K562 (cell line): ENCODE results near the gene PRR14. TPM values are rescaled to one million over a fixed set of nuclear protein-coding genes. Genes with fewer than 3 reads are reported as not detected.

ENCODE experiments used
- BRD9 ChIP-seq: fragments of 450-650 bp; IDR thresholded peaks from 2 replicates; pipeline ENCODE4 v1.6.1; 2018; ENCODE audit warnings: low read depth; ENCODE audit not compliant: partially characterized antibody
- CHD2 ChIP-seq: IDR thresholded peaks from 2 replicates; pipeline ENCODE4 v1.6.1; 2011; ENCODE audit warnings: low read depth, low read length
- EGR1 ChIP-seq: fragments of 450-650 bp; conservative IDR thresholded peaks from 2 replicates; pipeline ENCODE4 v1.6.1; 2017; ENCODE audit warnings: mild to moderate bottlenecking
- EHMT2 ChIP-seq: fragments of 450-650 bp; IDR thresholded peaks from 2 replicates; pipeline ENCODE4 v1.6.1; 2018; ENCODE audit warnings: antibody characterized with exemption
- ELF2 ChIP-seq: fragments of 250-450 bp; sonication (Bioruptor Pico); IDR thresholded peaks from 2 replicates; pipeline ENCODE4 v1.5.0; 2021; ENCODE audit warnings: mild to moderate bottlenecking
- ETV6 ChIP-seq, 3 experiments: fragments of 150-350 bp in 1 of 3; sonication (generic) in 1 of 3; formaldehyde crosslinking in 1 of 3; IDR thresholded peaks; 2 replicates each; pipeline versions ENCODE4 v1.6.1 to v1.8.0; 2014 to 2022; ENCODE audit warnings: borderline replicate concordance in 2 of 3, low read depth in 2 of 3, antibody characterized with exemption in 1 of 3, low read length in 1 of 3, mild to moderate bottlenecking in 1 of 3, missing genetic modification reagents in 1 of 3
- FUS ChIP-seq: fragments of 200-400 bp; formaldehyde crosslinking; optimal IDR thresholded peaks from 2 replicates; pipeline ENCODE3; 2017; ENCODE audit warnings: low read depth, low read length
- MEIS2 ChIP-seq: fragments of 450-650 bp; IDR thresholded peaks from 2 replicates; pipeline ENCODE4 v1.6.1; 2014; ENCODE audit warnings: mild to moderate bottlenecking; ENCODE audit not compliant: partially characterized antibody
- MGA ChIP-seq: fragments of 450-650 bp; IDR thresholded peaks from 2 replicates; pipeline ENCODE4 v1.6.1; 2016; ENCODE audit warnings: mild to moderate bottlenecking, moderate library complexity
- MTA1 ChIP-seq: fragments of 450-650 bp; IDR thresholded peaks from 2 replicates; pipeline ENCODE4 v1.6.1; 2017; ENCODE audit warnings: borderline replicate concordance
- NCOA1 ChIP-seq: fragments of 450-650 bp; IDR thresholded peaks from 2 replicates; pipeline ENCODE4 v1.6.1; 2016; ENCODE audit warnings: low read depth
- NFIC ChIP-seq: fragments of 450-650 bp; IDR thresholded peaks from 2 replicates; pipeline ENCODE4 v1.6.1; 2017; ENCODE audit warnings: mild to moderate bottlenecking, inconsistent platforms
- POLR2A ChIP-seq: fragments of 450-650 bp; conservative IDR thresholded peaks from 2 replicates; pipeline ENCODE4 v1.6.1; 2016
- TAF9B ChIP-seq: fragments of 450-650 bp; IDR thresholded peaks from 2 replicates; pipeline ENCODE4 v1.6.1; 2018; ENCODE audit warnings: mild to moderate bottlenecking; ENCODE audit not compliant: partially characterized antibody
- ZC3H11A ChIP-seq: IDR thresholded peaks from 2 replicates; pipeline ENCODE4 v1.6.1; 2012; ENCODE audit warnings: low read depth, low read length, improper control_type of control experiment
- ZFP1 ChIP-seq: fragments of 450-650 bp; formaldehyde crosslinking; IDR thresholded peaks from 2 replicates; pipeline ENCODE4 v1.4.0; 2020; ENCODE audit warnings: mild to moderate bottlenecking, mixed read lengths
- ZNF668 ChIP-seq: fragments of 250-450 bp; sonication (Bioruptor Pico); IDR thresholded peaks from 2 replicates; pipeline ENCODE4 v1.8.0; 2022; ENCODE audit warnings: mild to moderate bottlenecking, inconsistent platforms
- ZNF699 ChIP-seq: fragments of 250-450 bp; sonication (Bioruptor Pico); IDR thresholded peaks from 2 replicates; pipeline ENCODE4 v1.8.0; 2021; ENCODE audit warnings: mild to moderate bottlenecking, moderate library complexity; ENCODE audit not compliant: insufficient replicate concordance
- polyA plus RNA-seq, 8 experiments: library from polyadenylated mRNA; depleted of rRNA in 4 of 8; stranded (reverse) in 5 of 8; unstranded in 3 of 8; fragments of >200 nt; fragmentation: Nextera tagmentation in 2 of 8; fragmentation: Illumina TruSeq in 1 of 8; extraction: Ambion mirVana in 2 of 8; extraction: Trizol in 1 of 8; gene quantifications; 2 replicates each; pipeline versions ENCODE4 v1.2.1 to v1.2.3, GENCODE V29; 2011 to 2014; ENCODE audit warnings: inconsistent platforms in 1 of 8, missing spikeins in 1 of 8
- total RNA-seq, 7 experiments: library from RNA; depleted of rRNA in 6 of 7; stranded (reverse); fragments of >200 nt in 6 of 7; fragmentation: Illumina TruSeq in 2 of 7; extraction: Trizol in 2 of 7; gene quantifications; 2 replicates each; pipeline versions ENCODE4 v1.2.1 to v1.2.3, GENCODE V29; 2011 to 2021; ENCODE audit warnings: low replicate concordance in 1 of 7
- TF ChIP-seq, protein P1 (sequence below): fragments of 250-450 bp; sonication (Bioruptor Pico); IDR thresholded peaks from 2 replicates; pipeline ENCODE4 v1.9.0; 2021; ENCODE audit warnings: mild to moderate bottlenecking

PRR14 gene
- total and polyA plus RNA-seq, 9 of the 15 experiments (the other 6 are each of a cell fraction or from before 2014, with no cell fraction given): 2.2 to 63.1 (median 11.5) TPM

- TF ChIP-seq BRD9 (no peak), CHD2 (peak; percentile 48), ZC3H11A (no peak), EGR1 (peak; percentile 54), NCOA1 (peak; percentile 73), MEIS2 (peak; percentile 31), NFIC (0 out of 2 replicates have a peak, but pooled peaks have one; percentile 19), EHMT2 (no peak), POLR2A (peak; percentile 58), TAF9B (peak; percentile 1), ZFP1 (no peak), MGA (no peak), ELF2 (peak; percentile 46; the same call in 1 of the 2 replicates), FUS (no peak), ZNF699 (CRISPR knock-in tag) (no peak), ZNF668 (CRISPR knock-in tag) (no peak), MTA1 (no peak), ETV6 (IDR thresholded peaks at IDR 0.05; ENCODE audit: borderline replicate concordance in 1 of 2, low read depth in 2 of 2, low read length in 1 of 2) (peak in 1 of 2 experiments; percentile 82; a peak in 1 of 4 replicates), ETV6 (CRISPR knock-in tag; IDR thresholded peaks at IDR 0.05; ENCODE audit: borderline replicate concordance) (no peak)
- TF ChIP-seq, protein P1, sequence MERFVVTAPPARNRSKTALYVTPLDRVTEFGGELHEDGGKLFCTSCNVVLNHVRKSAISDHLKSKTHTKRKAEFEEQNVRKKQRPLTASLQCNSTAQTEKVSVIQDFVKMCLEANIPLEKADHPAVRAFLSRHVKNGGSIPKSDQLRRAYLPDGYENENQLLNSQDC (CRISPR knock-in tag): no peak
Observed at GRCh38 chr16:30698816-30699614, 48.3 kb downstream of the PRR14 start, which contains the start of gene SRCAP (continued).
